Rectal smooth muscle tissue (tissue), 1 donor: ENCODE results near the gene EPGN.
"Not testable (repeated sequence)": the region's sequence is repeated elsewhere in the genome, so short reads cannot be mapped to it uniquely, and the experiment has no call there.

Experiments
- H3K27ac ChIP-seq: one replicate; pipeline ENCODE4 v1.7.0; 2013; ENCODE audit warnings: low read depth, low read length, inconsistent platforms
- H3K27me3 ChIP-seq: one replicate; pipeline ENCODE4 v1.7.0; 2013; ENCODE audit warnings: low read length; ENCODE audit not compliant: control insufficient read depth, insufficient read depth
- H3K36me3 ChIP-seq: one replicate; pipeline ENCODE4 v1.7.0; 2013; ENCODE audit warnings: low read length; ENCODE audit not compliant: control insufficient read depth, insufficient read depth
- H3K4me1 ChIP-seq: one replicate; pipeline ENCODE4 v1.7.0; 2013; ENCODE audit warnings: low read length; ENCODE audit not compliant: control insufficient read depth, insufficient read depth
- H3K4me3 ChIP-seq: one replicate; pipeline ENCODE4 v1.7.0; 2013; ENCODE audit warnings: low read length
- H3K9ac ChIP-seq: one replicate; pipeline ENCODE4 v1.7.0; 2013; ENCODE audit warnings: low read length

Gene EPGN

DNA sequence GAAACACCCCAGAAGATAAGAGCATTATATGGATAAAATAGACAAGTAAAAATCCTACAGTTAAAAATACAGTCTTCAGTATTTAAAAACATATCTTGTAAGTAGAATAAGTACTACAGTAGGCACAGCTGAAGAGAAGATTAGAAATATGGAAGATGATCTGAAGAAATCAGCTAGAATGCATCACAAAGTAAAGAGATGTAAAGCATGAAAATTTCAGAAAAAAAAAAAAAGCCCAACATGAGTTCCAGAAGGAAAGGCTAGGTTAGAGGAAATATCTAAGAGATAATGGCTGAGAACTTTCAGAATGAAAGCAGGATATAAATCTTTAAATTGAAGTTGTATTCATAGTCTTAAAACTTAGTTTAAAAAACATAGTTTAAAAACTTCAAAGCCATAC, 21.0 kb downstream of the EPGN start:
- no peaks in the 10 kb centered on the region for H3K4me1 ChIP-seq
- no peaks in the 10 kb centered on the region for H3K36me3 ChIP-seq
- no peak overlapping the region for H3K9ac ChIP-seq
- H3K27me3 ChIP-seq, result no peaks in the 10 kb centered on the region
- no peak overlapping the region for H3K27ac ChIP-seq
- no peak overlapping the region for H3K4me3 ChIP-seq

DNA sequence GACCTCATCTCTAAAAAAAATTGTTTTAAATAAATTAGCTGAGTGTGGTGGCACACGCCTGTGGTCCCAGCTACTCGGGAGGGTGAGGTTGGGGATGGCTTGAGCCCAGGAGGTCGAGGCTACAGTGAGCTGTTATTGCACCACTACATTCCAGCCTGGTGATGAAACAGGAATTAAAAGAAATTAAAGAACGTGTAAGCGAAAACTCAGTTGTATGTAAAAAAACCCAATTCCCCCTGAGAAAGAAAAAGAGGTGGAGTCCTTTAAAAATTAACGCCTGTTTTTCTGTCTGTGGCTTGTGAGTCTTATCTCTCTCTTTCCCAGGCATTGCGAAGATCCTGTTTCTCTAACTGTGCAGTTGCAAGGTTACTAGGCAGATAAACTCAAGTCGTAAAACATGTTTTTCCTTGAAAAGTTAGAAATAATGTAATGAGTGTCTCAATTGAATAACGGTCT, 22.1 kb downstream of the EPGN start:
- H3K9ac ChIP-seq, result no peak overlapping the region
- H3K27ac ChIP-seq, result no peak overlapping the region
- no peaks in the 10 kb centered on the region for H3K27me3 ChIP-seq
- no peaks in the 10 kb centered on the region for H3K4me1 ChIP-seq
- no peaks in the 10 kb centered on the region for H3K36me3 ChIP-seq
- H3K4me3 ChIP-seq, result no peak overlapping the region

DNA sequence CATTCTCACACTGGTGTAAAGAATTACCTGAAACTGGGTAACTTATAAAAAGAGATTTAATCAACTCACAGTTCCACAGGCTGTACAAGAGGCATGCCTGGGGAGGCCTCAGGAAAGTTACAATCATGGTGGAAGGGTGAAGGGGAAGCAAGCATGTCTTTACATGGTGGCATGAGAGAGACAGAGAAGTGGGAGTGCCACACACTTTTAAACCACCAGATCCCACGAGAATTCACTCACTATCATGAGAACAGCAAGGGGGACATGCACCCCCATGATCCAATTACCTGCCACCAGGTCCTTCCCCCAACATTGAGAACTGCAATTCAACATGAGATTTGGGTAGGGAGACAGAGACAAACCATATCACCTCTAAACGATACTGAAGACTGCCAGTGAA, 23.0 kb downstream of the EPGN start:
- no peaks in the 10 kb centered on the region for H3K27me3 ChIP-seq
- no peak overlapping the region for H3K27ac ChIP-seq
- H3K4me1 ChIP-seq, result no peaks in the 10 kb centered on the region
- no peak overlapping the region for H3K4me3 ChIP-seq
- no peak overlapping the region for H3K9ac ChIP-seq
- H3K36me3 ChIP-seq, result no peaks in the 10 kb centered on the region

DNA sequence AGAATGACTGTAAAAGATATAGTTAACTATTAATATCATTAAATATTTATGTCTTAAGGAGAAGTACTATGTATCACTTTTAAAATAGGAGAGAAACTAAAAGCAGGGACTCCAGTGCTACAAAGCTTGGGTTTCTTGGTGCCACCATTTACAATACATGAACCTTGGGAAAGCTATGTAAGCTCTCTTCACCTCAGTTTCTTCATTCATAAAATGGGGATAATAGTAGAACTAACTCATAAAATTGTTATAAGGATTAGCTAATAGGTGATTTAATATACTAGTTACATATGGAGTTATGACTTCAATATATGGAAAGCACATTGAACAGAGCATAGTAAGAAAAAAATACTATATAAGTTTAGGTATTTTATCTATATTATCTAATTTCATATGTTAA, 23.7 kb downstream of the EPGN start:
- no peaks in the 10 kb centered on the region for H3K27me3 ChIP-seq
- H3K27ac ChIP-seq, result no peak overlapping the region
- no peak overlapping the region for H3K9ac ChIP-seq
- H3K4me3 ChIP-seq, result no peak overlapping the region
- no peaks in the 10 kb centered on the region for H3K4me1 ChIP-seq
- H3K36me3 ChIP-seq, result no peaks in the 10 kb centered on the region

DNA sequence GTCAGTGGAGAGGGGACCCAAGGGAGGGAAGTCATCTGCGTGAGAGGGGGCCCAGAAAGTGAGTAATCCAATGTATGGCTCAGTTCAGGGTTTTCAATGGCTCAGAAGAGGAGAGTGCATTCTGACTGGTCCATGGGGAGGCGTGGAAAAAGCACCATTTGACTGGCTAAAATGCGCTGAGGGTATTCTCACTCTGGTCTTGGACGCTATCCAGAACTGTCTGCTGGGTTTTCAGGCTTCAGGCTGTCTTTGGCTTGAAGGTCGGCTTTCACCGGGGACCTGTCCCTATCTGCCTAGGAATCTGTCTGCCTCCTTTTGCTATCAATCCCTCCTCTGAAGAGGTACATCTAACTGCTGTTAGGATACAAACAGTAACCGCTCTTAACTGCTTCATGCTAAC, 26.4 kb downstream of the EPGN start:
- Histone ChIP-seq H3K4me3 (no peak overlapping the region), H3K27ac (no peak overlapping the region)

DNA sequence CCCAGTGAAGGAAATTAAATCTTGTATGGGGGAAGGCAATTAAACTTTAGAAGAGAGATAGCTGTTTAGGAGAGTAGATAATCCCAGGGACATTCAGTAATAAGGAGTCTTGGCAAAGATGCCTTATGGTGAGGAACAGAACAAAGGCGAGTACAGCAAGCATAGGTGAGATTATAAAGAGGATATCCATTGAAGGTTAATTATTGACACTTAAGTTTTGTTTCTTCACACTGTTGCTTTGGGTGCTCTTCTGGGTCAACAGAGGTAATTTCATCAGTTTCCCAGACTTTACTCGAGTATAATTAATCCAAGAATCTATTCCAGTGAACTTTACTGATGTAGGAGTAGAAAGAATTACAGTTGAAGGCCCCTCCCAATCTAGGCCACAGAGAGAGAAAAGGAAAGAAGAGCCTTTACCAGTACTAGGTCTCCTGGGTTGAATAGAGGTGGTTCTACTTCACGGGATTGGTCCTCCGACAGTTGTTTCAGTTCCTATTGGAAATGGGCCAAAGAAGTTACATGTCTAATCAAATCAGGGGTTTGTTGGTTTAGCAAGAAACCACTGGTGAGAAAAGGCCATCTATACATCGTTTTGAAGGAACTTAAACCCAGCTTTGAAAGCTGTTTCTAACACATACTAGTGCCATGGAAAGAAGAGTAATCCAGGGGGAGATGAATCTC, 27.2 kb downstream of the EPGN start:
- no peaks in the 10 kb centered on the region for H3K4me1 ChIP-seq
- H3K36me3 ChIP-seq, result no peaks in the 10 kb centered on the region
- no peak overlapping the region for H3K9ac ChIP-seq
- no peaks in the 10 kb centered on the region for H3K27me3 ChIP-seq
- no peak overlapping the region for H3K27ac ChIP-seq
- H3K4me3 ChIP-seq, result no peak overlapping the region

More for the DNA sequence above, 26.4 kb downstream of the EPGN start:
- no peaks in the 10 kb centered on the region for H3K27me3 ChIP-seq
- no peaks in the 10 kb centered on the region for H3K4me1 ChIP-seq
- no peak overlapping the region for H3K9ac ChIP-seq
- no peaks in the 10 kb centered on the region for H3K36me3 ChIP-seq

DNA sequence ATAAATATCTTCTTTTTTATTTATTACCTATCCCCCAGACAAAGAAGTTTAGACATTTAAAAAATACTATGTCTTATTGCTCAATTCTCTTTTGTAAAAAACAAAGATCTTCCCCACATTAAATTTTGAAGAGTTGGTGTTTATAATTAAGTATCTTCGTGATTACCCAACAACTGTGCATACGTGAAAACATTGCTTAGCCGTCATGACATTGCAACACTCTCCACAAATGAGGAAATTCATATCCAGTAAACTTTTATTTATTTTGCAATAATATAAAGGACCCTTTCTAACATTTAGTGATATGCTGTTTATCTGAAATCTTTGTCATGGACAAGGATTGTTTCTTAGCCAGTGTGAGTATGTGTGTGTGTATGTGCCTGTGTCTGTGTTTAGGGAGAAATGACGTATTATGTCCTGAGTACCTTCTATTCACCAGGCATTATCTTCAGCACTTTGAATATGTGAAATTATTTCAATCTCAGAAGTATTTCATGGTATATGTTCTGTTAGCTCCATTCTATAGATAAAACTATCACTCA, 30.6 kb downstream of the EPGN start:
- no peaks in the 10 kb centered on the region for H3K36me3 ChIP-seq
- H3K4me1 ChIP-seq, result no peaks in the 10 kb centered on the region
- no peaks in the 10 kb centered on the region for H3K27me3 ChIP-seq

DNA sequence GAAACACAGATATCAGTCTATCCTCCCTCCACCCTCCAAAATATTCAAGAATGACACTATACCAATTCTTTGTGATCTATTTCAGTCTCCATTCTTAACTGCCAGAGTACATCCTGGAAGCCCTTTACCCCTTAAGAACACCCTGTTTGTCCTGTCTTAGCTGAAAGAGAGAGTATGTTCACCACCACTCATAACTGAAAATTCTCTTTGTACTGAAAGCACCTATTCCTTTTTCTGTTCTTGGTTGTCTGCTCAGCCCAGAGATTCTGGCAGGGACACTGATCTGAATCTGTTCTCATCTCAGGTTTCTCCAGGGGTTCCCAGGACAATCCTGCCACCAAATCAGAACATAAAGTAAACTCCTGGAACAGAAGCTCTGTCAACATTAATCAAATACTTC, 31.2 kb downstream of the EPGN start:
- Histone ChIP-seq H3K36me3 (no peaks in the 10 kb centered on the region), H3K9ac (no peak overlapping the region), H3K4me1 (no peaks in the 10 kb centered on the region), H3K4me3 (no peak overlapping the region), H3K27ac (no peak overlapping the region), H3K27me3 (no peaks in the 10 kb centered on the region)

More for the DNA sequence above, 30.6 kb downstream of the EPGN start:
- no peak overlapping the region for H3K27ac ChIP-seq
- H3K9ac ChIP-seq, result no peak overlapping the region
- no peak overlapping the region for H3K4me3 ChIP-seq

DNA sequence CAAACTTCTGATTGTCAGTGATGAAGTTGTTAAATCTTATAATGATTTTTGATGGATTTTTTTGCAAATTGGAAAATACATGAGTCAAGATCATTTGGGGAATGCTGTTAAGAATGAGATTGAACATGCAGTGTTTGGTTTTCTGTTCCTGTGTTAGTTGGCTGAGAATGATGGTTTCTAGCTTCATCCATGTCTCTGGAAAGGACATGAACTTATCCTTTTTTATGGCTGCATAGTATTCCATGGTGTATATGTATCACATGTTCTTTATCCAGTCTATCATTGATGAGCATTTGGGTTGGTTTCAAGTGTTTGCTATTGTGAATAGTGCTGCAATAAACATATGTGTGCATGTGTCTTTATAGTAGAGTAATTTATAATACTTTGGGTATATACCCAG, 32.2 kb downstream of the EPGN start:
- not testable (repeated sequence) for H3K27ac ChIP-seq, H3K4me3 ChIP-seq, H3K27me3 ChIP-seq, H3K4me1 ChIP-seq, H3K9ac ChIP-seq, H3K36me3 ChIP-seq

DNA sequence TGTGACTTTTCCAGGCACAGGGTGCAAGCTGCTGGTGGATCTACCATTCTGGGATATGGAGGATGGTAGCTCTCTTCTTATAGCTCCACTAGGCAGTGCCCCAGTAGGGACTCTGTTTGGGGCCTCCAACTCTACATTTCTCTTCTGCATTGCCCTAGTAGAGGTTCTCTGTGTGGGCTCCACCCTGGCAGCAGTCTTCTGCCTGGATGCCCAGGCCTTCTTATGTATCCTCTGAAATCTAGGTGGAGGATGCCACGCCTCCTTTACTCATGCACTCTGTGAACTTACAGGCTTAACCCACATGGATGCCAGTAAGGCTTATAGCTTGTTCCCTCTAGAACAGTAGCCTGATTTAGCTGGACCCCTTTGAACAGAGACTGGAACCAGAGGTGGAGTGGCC, 35.8 kb downstream of the EPGN start:
- no peaks in the 10 kb centered on the region for H3K27me3 ChIP-seq

DNA sequence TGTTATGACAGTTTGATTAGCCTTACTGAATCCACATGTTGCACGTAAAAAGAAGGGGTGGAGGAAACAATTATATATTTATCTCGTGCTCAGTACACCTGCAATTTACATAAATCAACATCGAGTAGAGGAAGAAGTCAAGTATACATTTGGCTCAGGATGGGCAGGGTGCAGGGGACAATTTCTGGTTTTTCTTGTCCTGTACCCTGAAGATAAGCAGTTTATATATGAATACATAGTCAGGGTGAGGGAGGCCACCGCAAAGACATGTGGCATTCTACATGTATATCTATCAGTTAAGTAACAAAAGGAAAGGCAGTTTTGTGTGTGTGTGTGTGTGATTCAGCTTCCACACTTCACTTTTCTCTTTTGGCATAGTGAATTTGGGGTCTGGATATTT, 45.6 kb downstream of the EPGN start:
- Histone ChIP-seq H3K27me3 (no peaks in the 10 kb centered on the region), H3K4me3 (no peak overlapping the region), H3K27ac (no peak overlapping the region), H3K36me3 (no peaks in the 10 kb centered on the region), H3K9ac (no peak overlapping the region), H3K4me1 (no peaks in the 10 kb centered on the region)

More for the DNA sequence above, 35.8 kb downstream of the EPGN start:
- no peak overlapping the region for H3K4me3 ChIP-seq
- H3K27ac ChIP-seq, result no peak overlapping the region
- H3K4me1 ChIP-seq, result no peaks in the 10 kb centered on the region
- no peak overlapping the region for H3K9ac ChIP-seq
- H3K36me3 ChIP-seq, result no peaks in the 10 kb centered on the region

DNA sequence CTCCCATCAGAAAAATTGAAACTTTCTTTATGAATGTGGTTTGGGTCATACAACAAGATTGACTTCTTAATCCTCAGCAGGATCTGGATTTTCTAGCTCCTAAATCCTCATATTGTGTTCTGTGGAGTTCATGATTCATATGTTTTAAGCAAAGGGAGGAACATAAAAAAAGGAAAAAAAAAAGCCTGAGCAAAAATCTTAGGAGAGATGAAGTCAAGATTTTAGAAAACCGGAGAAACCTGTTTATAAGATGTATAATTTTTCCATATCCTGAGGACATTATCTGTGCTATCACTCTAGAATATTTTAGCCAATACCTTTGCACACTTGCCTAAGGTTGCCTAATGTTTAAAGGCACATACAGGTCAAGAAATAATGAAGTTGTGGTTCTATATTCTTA, 49.7 kb downstream of the EPGN start:
- Histone ChIP-seq H3K27me3 (no peaks in the 10 kb centered on the region), H3K9ac (no peak overlapping the region), H3K27ac (no peak overlapping the region), H3K36me3 (no peaks in the 10 kb centered on the region), H3K4me3 (no peak overlapping the region), H3K4me1 (no peaks in the 10 kb centered on the region)

DNA sequence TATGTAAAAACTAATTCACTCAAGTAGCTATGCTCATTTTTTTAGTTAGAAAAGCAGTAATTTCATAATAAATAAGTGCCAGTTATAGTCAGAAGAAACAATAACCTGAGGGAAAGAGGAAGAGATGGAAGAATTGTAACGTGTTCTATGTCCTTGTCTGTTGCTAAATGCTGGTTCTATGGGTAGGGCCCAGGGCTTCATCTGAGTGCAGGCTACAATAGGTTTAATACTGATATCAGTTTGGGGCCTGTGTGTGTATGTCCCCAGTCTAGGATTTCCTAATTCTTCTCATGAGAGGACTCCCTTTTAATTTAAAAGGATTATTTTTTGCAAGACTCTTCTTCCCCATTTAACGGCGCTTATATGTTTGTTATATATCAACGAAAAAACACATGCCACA, 53.4 kb downstream of the EPGN start:
- Histone ChIP-seq H3K27ac (no peak overlapping the region), H3K27me3 (no peaks in the 10 kb centered on the region), H3K36me3 (no peaks in the 10 kb centered on the region), H3K9ac (no peak overlapping the region), H3K4me1 (no peaks in the 10 kb centered on the region), H3K4me3 (no peak overlapping the region)
